Colonic mucosa (tissue), 4 donors: ENCODE results near the gene ING4. TPM values are rescaled to one million over a fixed set of nuclear protein-coding genes. Genes with fewer than 3 reads are reported as not detected.
A peak's percentile ranks its signal among the peaks of the same experiment; 100 is the strongest.

Experiments
- DNase-seq: peaks from one replicate; pipeline ENCODE4 v3.0.0-alpha.2; 2020
- H3K27ac ChIP-seq: fragments of 200-600 bp; one replicate; pipeline ENCODE4 v1.8.0; 2021
- H3K27me3 ChIP-seq: fragments of 200-600 bp; one replicate; pipeline ENCODE4 v1.8.0; 2021
- H3K36me3 ChIP-seq: fragments of 200-600 bp; one replicate; pipeline ENCODE4 v1.8.0; 2021
- H3K4me1 ChIP-seq: fragments of 200-600 bp; one replicate; pipeline ENCODE4 v1.8.0; 2021; ENCODE audit warnings: mild to moderate bottlenecking
- H3K4me3 ChIP-seq: fragments of 200-600 bp; one replicate; pipeline ENCODE4 v1.8.0; 2021
- H3K9ac ChIP-seq, 2 donors: one replicate each; pipeline ENCODE4 v1.7.0; 2013; ENCODE audit warnings: control low read depth in 2 of 2, low read depth in 2 of 2, low read length in 2 of 2
- H3K9me3 ChIP-seq: fragments of 200-600 bp; one replicate; pipeline ENCODE4 v1.8.0; 2021
- intact Hi-C: fragments of 100-400 bp; cut with DNase I; formaldehyde crosslinking; loops from one replicate; pipeline ENCODE4 v1.14.1; 2022
- total RNA-seq, 2 donors: library from RNA; stranded (reverse); fragmentation: NEBNext Ultra II Directional in 1 of 2; extraction: Animal tissue kit (Norgen Biotek cat#: 25700) in 1 of 2; gene quantifications; one replicate each; pipeline ENCODE4 v1.2.1, GENCODE V29; 2021
- TF ChIP-seq, protein P1 (sequence below): fragments of 200-600 bp; IDR thresholded peaks from one replicate; pipeline ENCODE4 v1.8.0; 2022; ENCODE audit warnings: antibody characterized with exemption, mild to moderate bottlenecking
- donor health status: healthy.
- donor health status: DM: no; HTN: no; CAD: no.
- donor health status: DM: no; HTN: no; CAD: no.

ING4 gene
- total RNA-seq, 2 donors from 2014 or later, result 20.0 to 33.8 TPM

DNA sequence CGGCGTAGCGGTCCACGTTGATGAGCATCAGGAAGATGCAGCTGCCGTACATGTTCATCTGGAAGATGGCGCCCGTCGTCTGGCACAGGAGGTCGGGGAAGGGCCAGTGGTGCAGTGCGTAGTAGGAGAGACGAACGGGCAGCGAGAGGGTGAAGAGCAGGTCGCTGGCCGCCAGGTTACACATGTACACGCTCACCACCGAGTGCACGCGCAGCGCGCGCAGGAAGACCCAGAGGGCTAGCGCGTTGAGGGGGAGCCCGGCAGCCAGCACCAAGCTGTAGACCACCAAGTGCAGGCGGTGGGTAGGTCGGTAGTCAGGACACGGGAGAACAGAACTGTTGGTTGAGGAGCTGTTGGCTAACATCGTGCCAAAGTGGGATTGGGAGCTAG, 42.0 kb downstream of the ING4 start:
- Histone ChIP-seq H3K4me1 (no peaks in the 10 kb centered on the region), H3K9me3 (no peaks in the 10 kb centered on the region), H3K4me3 (no peak overlapping the region), H3K27me3 (no peaks in the 10 kb centered on the region), H3K36me3 (no peaks in the 10 kb centered on the region), H3K27ac (no peak overlapping the region), H3K9ac (no peak overlapping the region)
- TF ChIP-seq, protein P1, sequence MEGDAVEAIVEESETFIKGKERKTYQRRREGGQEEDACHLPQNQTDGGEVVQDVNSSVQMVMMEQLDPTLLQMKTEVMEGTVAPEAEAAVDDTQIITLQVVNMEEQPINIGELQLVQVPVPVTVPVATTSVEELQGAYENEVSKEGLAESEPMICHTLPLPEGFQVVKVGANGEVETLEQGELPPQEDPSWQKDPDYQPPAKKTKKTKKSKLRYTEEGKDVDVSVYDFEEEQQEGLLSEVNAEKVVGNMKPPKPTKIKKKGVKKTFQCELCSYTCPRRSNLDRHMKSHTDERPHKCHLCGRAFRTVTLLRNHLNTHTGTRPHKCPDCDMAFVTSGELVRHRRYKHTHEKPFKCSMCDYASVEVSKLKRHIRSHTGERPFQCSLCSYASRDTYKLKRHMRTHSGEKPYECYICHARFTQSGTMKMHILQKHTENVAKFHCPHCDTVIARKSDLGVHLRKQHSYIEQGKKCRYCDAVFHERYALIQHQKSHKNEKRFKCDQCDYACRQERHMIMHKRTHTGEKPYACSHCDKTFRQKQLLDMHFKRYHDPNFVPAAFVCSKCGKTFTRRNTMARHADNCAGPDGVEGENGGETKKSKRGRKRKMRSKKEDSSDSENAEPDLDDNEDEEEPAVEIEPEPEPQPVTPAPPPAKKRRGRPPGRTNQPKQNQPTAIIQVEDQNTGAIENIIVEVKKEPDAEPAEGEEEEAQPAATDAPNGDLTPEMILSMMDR, result no peak
- intact Hi-C loops, result no loop called here
- DNase-seq, result no peak

DNA sequence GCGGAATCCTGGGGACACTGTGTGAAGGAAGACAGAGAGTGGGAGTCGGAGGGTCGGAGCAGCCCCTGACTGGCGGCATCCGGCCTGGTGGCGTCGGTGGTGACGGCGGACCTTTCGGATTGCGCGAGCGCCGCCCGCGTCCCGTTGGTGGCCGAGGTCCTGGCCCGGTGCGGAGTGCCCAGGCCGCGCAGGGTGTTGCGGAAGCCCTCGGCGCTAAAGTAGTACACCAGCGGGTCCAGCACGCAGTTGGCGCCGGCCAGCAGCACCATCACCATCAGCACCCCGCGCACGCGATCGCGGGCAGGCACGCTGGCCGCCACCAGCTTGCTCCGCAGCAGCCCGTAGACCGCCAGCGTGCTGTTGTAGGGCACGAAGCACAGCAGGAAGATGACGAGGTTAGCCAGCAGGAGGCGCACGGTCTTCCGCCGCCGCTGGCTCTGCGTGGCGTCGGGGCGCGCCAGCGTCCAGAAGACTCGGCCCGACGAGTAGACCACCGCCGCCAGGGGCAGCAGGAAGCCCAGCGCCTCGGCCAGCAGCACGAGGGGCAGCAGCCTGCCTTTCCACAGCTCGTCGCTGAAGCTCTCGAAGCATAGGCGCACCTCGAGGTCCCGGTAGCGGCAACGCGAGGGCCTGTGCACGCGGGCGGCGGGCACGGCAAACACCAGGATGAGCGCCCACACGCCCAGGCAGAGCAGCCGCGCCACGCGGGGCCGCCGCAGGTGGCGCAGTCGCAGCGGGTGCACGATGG, 42.6 kb downstream of the ING4 start:
- H3K9ac ChIP-seq, result peak overlapping the region in 1 of 2 donors; percentile 24

DNA sequence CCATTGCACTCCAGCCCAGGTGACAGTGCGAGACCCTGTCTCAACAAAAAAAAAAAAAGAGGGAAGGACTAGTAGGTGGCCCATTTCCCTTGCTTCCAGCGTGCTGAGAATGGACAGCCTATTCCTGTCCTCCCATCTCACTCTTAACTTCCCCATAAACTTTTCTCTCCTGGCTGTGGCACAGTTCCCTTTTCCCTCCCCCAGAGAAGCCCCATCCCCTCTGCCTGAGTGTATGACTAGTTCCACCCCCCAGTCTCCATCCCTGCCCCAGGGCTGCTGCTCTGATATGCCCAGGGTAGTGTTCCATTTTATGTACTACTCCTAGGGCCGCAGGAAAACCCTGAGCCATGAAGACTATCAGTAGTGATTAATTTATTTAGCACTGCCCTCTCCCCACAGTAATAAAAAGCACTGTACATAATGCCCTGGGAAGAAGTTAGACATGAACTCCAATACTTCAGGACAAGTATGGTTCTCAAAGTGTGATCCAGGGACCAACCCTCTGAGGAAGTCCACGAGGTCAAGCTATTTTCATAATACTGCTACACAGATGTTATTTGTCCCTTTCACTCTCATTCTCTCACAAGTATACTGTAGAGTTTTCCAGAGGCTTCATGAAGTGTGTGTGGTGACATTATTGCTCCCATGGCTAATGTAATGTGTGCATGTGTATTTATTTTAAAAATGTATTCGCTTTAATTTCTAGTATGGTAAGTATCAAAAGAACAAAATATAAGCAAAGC, 44.3 kb downstream of the ING4 start:
- no peak overlapping the region for H3K27ac ChIP-seq
- no peaks in the 10 kb centered on the region for H3K9me3 ChIP-seq
- TF ChIP-seq, protein P1, result no peak
- no peak overlapping the region for H3K9ac ChIP-seq
- no peaks in the 10 kb centered on the region for H3K4me1 ChIP-seq
- intact Hi-C loops, result loop anchor here (1.0 to 5.0 kb wide), 2 partner anchors 29 to 69 kb away; partner anchors contain the start of genes ACRBP and ZNF384
- no peaks in the 10 kb centered on the region for H3K27me3 ChIP-seq
- no peaks in the 10 kb centered on the region for H3K36me3 ChIP-seq
- no peak overlapping the region for H3K4me3 ChIP-seq
- DNase-seq, result no peak

More for the DNA sequence above, 42.6 kb downstream of the ING4 start:
- Histone ChIP-seq H3K27ac (no peak overlapping the region), H3K4me3 (no peak overlapping the region), H3K36me3 (no peaks in the 10 kb centered on the region), H3K9me3 (no peaks in the 10 kb centered on the region), H3K4me1 (no peaks in the 10 kb centered on the region), H3K27me3 (no peaks in the 10 kb centered on the region)
- intact Hi-C loops, result no loop called here
- DNase-seq, result no peak
- TF ChIP-seq, protein P1, result no peak

DNA sequence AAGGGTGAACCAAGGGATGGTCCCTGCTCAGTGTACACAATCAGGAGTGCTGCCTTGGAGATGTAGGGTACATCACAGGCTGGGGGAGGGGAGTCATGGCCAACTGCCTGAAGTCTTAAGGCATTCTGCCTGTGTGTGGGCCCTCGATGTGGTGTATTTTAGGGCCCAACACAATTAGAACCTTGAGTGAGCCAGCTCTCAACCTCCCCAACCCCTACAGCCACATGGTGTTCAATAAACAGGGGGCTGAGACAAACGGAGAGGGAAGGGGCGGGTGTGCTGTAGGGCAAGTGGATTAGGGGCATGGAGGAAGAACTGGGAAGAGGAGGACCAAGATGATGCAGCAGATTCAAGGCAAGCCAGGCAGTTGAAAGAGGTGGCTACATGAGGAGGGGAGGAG, 47.1 kb downstream of the ING4 start:
- intact Hi-C loops, result loop anchor here (5.0 kb wide), 1 partner anchor 71 kb away; the partner anchor contains the start of gene ZNF384
- Histone ChIP-seq H3K27ac (no peak overlapping the region), H3K9ac (peak overlapping the region in 1 of 2 donors; percentile 34), H3K36me3 (no peaks in the 10 kb centered on the region), H3K27me3 (no peaks in the 10 kb centered on the region), H3K4me1 (peaks cover 6% of the 10 kb centered on the region), H3K9me3 (no peaks in the 10 kb centered on the region), H3K4me3 (no peak overlapping the region)
- TF ChIP-seq, protein P1, result no peak
- DNase-seq, result no peak

DNA sequence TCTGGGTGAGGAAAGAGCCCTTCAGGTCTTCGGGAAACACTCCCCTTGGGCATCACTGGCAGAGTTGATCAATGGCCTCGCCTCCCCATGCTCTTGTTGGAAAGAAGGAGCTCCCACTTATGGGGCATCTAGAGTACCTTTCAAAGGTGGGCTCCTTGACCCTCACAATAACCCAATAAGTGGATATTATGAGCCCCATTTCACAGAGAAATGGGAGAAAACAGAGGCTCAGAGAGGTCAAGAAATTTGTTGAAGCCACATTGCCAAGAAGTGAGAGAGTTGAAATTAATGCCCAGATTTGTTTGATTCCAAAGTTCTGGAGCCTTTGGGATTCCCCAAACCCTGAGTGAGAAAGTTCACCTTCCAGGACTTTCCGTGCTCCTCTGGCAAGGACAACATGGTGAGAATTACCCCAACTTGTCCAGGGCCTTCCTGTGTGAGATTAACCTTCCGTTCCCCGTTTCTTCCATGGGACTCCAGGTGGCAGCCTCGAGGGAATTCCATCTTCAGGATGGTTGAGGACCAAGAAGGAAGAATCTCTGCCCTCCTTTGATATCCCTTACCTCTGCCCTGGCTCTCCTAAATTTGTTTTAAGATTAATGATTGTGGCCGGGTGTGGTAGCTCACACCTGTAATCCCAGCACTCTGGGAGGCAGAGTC, 48.3 kb downstream of the ING4 start:
- TF ChIP-seq, protein P1, result no peak
- no peaks in the 10 kb centered on the region for H3K36me3 ChIP-seq
- H3K27me3 ChIP-seq, result no peaks in the 10 kb centered on the region
- intact Hi-C loops, result loop anchor here (5.0 kb wide), 1 partner anchor 73 kb away; the partner anchor contains the start of gene ZNF384
- peak; percentile 61 for DNase-seq
- no peak overlapping the region for H3K4me3 ChIP-seq
- H3K4me1 ChIP-seq, result peaks cover 6% of the 10 kb centered on the region
- no peaks in the 10 kb centered on the region for H3K9me3 ChIP-seq
- H3K9ac ChIP-seq, result peak overlapping the region in 1 of 2 donors; percentile 52
- peak overlapping the region; percentile 72 for H3K27ac ChIP-seq
